ENCODE data around the gene SPTBN4.
"Not testable (repeated sequence)": the region's sequence is repeated elsewhere in the genome, so short reads cannot be mapped to it uniquely, and the experiment has no call there.

Gene SPTBN4

DNA sequence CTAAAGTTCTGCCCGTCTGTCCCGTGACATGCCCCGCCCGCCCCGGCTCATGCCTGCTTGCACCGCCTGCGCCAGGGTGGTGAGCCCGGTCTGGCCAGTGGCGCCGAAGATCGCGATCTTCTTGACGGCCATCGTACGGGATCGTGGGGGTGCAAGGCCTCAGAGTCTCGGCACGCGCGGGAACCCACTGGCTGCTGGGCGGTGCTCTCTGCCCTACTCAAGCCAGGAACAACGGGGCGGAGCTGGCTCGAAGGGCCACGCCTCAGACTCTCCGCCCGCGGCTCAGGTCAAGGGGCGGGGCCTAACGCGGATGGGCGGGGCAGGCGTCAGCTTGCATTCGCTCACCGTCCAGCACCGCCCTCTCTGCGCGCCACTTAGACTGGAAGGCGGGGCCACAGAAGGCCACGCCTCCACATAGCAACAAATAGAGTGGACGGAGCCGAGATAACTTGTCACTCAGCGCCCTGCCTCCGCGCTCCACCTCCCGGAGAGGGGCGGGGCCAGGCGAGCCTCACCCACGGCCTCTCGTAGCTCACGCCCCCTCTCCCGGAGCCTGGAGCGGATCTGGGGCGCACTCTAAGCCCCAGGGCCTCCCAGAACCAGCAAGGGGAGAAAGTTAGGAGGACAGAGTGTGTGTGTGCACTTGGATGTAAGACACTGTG lies 1.1 kb upstream of the SPTBN4 start, which contains the start of gene BLVRB:
Gene BLVRB, minus strand, starts transcription at position 189 of the 662 bp plus-strand sequence. Its CDS starts 57 bp downstream, at position 132.
- DNase-seq: peak; percentile 99 to 100

DNA sequence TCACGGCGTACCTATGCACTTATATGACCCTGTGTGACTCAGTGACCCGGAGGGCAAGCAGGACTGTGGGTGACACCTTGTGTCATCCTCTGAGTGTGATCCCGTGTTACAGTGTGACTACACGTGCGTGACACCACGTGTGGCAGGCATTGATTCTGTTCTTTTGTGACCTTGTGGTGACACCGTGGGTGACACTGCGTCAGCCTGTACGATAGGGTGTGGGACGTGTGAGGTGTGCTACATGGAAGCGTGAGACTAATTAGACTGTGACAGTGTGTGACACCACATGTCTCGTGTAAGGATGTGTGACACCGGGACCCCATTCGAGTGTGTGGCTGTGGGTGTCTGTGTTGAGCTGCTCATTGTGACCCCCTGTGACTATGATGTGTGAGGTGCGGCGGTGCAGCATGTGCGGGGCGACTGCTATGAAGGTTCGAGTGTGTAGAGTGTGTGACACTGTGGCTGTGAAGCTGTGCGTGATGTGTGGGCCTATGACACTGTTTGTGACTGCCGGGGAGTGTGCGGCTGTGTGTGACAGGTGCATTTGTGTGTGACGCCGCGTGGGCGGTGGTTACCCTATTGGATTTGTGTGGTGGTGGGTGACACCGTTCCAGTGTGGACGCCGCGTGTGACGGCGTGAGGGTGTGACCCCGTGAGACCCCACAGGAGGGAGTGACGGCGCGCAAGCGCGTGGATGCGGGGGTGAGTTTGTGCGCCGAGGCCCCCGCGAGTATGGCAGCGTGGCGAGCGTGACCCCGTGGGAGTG lies 399 bp upstream of the SPTBN4 start:
- DNase-seq: no peak

DNA sequence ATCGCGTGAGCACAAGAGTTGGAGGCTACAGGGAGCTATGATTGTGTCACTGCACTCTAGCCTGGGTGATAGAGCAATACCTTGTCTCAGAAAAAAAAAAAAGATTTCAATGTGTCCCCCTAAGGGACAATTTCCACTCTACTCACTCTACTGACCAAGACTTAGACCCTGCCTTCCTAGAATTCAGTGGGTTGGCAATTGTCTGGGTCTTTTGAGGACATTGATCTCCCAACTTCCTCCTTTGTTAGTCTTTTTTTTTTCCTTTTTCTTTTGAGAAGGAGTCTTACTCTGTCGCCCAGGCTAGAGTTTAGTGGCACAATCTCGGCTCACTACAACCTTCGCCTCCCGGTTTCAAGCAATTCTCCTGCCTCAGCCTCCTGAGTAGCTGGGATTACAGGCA lies 2.2 kb downstream of the SPTBN4 start:
- DNase-seq: no peak

DNA sequence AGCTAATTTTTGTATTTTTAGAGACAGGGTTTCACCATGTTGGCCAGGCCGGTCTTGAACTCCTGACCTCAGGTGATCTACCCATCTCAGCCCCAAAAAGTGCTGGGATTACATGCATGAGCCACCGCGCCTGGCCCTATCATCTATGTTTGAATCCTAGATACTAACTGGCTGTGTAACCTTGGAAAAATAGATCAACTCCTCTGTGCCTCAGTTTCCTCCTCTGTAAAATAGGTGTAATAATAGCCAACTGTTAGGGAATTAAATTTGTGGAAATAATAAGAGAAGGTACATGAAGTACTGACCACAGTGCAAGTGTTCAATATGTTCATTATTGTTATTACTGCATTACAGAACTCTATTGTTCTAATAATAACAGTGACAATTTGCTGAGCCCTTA lies 4.3 kb downstream of the SPTBN4 start:
- no peak for DNase-seq

DNA sequence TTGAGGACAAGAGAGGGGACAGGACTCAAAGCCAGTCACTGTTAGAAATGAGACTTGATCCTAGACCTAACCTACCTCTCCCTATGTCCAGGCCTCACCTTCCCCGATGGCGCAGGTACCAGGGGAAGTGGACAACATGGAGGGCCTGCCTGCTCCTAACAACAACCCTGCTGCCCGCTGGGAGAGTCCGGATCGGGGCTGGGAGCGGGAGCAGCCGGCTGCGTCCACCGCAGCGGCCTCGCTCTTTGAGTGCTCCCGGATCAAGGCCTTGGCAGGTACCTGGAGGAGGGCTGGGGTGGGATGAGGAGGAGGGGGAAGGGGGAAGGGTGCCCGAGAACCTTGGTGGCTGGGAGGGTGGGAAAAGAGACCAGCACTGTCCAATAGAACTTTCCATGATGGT lies 5.7 kb downstream of the SPTBN4 start:
- no peak for DNase-seq

DNA sequence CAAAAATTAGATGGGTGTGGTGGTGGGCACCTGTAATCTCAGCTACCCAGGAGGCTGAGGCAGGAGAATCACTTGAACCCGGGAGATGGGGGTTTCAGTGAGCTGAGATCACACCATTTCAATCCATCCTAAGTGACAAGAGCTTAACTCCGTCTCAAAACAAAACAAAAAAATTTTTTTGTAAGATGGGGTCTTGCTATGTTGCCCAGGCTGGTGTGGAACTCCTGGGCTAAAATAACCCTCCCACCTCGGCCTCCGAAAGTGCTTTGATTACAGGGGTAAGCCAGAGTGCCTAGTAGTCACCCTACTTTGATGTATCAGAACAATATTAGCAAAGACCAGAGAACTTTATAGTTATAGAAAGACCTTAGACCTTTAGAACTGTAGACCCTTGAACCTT lies 7.9 kb downstream of the SPTBN4 start:
- DNase-seq: no peak

DNA sequence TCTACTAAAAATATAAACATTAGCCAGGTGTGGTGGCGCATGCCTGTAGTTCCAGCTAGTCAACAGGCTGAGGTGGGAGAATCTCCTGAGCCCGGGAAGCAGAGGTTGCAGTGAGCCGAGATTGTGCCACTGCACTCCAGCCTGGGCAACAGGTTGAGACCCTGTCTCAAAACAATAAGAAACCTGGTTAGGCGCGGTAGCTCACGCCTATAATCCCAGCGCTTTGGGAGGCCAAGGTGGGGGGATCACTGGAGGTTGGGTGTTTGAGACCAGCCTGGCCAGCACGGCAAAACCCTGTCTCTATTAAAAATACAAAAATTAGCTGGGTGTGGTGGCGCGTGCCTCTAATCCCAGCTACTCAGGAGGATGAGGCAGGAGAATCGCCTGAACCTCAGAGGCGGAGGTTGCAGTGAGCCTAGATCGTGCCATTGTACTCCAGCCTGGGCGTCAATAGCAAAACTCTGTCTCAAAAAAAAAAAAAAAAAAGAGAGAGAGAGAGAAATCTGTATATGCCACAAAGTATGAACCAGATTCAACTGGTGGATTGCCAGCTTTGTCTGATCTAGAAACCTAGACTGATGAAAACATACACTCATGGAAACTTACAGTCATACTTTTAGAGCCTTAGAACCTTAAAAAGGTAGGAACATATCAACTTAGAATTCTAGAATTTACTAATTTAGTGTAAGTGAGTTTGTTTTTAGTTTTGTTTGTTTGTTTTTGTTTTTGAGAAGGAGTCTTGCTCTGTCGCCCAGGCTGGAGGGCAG lies 9.3 kb downstream of the SPTBN4 start:
- not testable (repeated sequence) for DNase-seq

DNA sequence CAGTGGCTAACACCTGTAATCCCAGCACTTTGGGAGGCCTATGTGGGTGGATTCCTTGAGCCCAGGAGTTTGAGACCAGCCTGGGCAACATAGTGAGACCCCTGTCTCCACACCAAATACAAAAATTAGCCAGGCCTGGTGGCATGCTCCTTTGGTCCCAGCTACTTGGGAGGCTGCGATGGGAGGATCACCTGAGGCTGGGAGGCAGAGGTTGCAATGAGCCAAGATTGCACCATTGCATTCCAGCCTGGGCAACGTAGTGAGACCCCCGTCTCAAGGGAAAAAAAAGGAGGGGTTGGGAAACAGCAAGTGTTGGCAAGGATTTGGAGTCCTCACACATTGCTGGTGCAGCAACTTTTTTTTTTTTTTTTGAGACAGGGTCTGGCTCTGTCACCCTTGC lies 19.2 kb downstream of the SPTBN4 start:
- DNase-seq: no peak

DNA sequence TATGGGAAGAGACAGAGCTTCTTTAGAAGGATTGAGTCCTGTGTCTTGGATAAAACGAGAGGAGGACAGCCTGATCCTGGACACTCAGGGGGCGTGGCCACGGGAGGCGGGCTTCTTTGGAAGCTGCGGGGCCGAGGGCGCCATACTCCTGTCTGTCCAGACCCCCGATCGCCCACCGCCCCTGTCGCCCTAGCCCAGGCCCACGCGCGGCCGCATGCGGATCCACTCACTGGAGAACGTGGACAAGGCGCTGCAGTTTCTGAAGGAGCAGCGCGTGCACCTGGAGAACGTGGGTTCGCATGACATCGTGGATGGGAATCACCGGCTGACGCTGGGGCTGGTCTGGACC lies 23.1 kb downstream of the SPTBN4 start:
- no peak for DNase-seq

DNA sequence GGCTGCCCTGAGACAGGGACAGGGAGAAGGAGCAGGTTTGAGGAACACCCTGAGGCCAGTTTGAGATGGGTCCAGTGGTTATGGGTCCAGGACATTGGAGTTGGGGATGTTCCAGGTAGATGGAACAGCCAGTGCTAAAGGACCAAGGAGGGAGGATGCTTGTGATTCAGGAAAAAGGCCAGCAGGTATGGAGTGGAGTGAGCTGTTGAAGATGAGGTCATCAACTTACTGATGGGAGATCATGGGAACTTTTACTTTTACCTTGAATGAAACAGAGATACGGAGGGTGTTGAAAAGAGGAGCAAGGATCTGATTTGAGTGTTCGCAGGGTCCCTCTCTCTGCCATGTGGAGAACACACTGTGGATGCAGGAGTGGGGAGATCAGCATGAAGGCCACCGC lies 25.5 kb downstream of the SPTBN4 start:
- no peak for DNase-seq

DNA sequence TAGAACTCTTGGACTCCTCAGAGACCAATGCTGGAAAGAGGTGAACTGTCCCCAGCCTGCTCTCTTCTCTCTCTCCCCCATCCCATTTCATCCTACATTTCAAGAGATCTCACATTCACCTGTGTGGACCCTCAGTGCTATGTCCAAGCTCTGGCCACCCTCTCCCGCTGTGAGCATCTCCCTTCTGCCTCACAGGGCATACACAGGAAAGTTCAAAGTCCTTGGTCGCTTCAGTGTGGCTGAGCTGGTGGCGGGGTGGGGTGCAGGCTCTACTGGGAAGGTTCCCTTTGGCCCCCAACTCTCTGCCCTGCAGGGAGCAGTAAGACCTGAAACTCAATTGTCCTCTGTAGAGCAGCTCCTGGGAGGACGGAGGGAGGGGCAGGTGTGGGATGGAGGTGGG lies 27.0 kb downstream of the SPTBN4 start:
- DNase-seq: no peak

DNA sequence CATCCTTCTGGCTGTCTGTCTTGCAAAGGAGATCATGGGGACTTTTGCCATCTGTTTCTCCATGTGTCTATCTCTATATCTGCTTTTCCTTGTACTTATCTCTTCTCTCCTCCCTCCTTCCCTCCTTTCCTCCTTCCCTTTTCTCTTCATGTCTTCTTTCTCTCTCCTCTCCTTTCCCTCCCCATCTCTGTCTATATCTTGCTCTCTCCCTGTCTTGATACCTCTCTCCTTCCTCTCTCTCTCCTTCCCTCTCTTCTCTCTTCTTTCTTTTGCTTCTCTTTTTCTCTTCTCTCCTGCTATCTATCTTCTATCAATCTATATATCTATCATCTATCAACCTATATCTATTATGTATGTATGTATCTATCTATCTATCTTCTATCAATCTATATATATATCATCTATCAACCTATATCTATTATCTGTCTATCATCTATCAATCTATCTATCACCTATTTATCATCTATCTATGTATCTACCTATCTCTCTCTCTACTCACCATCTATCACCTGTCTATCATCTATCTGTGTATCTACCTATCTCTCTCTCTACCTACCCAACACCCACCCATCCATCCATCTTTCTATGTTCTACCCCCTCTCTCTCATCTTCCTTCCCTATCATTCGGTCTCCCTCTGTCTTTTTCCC lies 27.5 kb downstream of the SPTBN4 start:
- DNase-seq: no peak

DNA sequence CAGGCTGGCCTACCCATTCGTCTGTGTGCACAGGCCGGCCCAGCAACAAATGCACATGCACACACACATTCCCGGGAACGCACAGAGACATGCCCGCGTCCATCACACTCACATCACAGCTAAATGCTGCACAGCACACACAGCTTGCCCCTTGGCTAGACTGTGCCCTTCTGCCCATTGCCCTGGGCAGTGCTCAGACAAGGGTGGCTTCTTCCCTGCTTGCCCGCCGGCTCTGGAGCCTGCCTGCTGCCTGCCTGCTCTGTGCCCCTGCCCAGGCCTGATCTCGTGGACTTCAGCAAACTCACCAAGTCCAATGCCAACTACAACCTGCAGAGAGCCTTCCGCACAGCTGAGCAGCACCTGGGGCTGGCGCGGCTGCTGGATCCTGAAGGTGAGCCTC lies 30.4 kb downstream of the SPTBN4 start:
- no peak for DNase-seq

DNA sequence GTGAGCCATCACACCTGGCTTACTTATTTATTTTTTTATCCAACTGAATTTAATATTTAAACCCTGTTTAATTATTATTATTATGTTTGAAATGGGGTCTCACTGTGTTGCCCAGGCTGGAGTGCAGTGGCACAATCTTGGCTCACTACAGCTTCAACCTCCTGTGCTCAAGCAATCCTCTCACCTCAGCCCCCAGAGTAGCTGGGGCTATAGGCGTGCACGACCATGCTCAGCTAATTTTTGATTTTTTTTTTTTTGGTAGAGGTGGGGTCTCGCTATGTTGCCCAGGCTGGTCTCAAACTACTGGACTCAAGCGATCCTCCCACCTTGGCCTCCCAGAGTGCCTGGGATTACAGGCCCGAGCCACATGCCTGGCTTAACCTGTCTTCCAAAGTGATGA lies 32.5 kb downstream of the SPTBN4 start:
- no peak for DNase-seq

DNA sequence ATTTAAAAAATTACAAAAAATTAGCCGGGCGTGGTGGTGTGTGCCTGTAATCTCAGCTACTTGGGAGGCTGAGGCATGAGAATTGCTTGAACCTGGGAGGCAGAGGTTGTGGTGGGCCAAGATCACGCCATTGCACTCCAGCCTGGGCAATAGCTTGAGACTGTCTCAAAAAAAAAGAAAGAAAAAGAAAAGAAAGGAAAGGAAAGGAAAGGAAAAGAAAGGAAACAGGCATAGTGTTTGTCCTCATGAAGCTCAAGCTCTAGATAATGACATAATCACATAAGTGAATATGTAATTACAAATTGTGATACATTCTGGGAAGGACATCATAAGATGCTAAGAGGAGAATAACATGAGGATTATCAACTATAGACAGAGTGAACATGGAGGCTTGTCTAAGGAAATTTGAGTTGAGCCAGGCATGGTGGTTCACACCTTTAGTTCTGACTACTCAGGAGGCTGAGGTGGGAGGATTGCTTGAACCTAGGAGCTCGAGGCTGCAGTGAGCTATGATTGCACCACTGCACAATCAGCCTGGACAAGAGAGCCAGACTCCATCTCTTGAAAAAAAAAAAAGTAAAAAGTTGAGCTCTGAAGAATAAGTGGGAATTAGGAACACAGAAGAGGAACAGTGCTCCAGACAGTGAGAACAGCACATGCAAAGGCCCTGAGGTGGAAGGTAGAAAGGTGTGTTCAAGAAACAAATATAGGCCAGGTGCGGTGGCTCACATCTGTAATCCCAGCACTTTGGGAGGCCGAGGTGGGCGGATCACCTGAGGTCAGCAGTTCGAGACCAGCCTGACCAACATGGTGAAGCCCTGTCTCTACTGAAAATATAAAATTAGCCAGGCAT lies 34.1 kb downstream of the SPTBN4 start:
- DNase-seq: not testable (repeated sequence)

DNA sequence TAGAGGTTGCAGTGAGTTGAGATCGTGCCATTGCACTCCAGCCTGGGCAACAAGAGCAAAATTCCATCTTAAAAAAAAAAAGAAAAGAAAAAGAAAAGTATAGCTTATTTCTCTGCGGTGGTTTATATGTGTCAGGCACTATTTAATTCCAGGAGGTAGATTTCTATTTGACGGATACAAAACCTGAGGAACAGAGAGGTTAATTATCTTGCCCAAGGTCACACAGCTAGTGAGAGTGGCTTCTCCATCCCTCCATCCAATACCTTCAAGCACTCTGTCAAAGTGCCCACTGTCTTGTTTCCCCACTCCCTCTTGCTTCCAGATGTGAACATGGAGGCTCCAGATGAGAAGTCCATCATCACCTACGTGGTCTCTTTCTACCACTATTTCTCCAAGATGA lies 34.8 kb downstream of the SPTBN4 start:
- DNase-seq: no peak

DNA sequence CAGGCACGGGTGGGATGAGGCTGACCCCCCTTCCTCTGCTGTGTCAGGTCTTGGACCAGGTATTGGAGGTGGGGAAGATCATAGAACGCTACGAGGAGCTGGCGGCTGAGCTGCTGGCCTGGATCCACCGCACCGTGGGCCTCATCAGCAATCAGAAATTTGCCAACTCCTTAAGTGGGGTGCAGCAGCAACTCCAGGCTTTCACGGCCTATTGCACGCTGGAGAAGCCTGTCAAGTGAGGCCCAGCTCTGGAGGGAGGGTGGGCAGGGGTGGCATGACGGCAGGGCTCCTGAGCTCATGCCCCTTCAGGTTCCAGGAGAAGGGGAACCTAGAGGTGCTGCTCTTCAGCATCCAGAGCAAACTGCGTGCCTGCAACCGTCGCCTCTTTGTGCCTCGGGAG lies 35.3 kb downstream of the SPTBN4 start:
- no peak for DNase-seq

DNA sequence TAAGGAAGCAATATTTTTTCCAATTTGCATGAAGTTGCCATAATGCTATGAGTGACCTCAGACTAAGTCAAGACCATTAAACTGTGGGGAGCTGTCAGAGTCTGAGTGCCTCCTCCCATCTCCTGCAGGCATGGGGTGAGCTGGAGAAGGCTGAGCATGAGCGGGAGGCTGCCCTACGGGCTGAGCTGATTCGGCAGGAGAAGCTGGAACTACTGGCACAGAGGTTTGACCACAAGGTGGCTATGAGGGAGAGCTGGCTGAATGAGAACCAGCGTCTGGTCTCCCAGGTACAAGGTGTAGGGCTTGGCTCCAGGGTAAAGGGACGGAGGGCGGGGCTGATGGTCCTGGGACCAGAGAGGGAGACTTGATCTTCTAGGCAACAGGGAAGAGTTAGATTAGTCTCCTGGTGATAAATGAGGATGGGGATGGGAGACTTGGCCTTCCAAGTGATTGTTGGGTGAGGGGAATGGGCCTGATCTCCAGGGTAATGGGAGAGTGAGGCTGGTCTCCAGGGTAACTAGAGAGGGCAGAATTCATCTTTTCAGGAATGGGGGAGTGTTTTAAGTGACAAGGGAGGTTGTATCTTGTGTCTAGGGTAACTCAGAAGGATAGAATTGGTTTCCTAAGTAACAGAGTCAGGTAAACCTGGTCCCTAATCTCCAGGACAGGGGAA lies 36.0 kb downstream of the SPTBN4 start:
- DNase-seq: no peak

DNA sequence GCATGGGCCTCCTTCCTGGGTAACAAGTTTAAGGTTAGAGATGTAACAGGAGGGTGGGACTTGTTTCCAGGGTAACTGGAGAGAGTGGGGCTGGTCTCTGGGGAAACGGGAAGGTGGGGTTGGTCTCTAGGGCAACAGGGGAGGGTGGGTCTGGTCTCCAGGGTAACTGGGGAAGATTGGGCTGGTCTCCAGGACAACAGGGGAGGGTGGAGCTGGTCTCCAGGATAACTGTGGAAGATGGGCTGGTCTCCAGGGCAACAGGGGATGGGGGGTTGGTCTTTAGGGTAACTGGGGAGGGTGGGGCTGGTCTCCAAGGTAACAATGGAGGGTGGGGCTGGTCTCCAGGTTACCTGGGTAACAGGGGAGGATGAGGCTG lies 36.5 kb downstream of the SPTBN4 start:
- peak in 1 of 2 donors; percentile 12 for DNase-seq

DNA sequence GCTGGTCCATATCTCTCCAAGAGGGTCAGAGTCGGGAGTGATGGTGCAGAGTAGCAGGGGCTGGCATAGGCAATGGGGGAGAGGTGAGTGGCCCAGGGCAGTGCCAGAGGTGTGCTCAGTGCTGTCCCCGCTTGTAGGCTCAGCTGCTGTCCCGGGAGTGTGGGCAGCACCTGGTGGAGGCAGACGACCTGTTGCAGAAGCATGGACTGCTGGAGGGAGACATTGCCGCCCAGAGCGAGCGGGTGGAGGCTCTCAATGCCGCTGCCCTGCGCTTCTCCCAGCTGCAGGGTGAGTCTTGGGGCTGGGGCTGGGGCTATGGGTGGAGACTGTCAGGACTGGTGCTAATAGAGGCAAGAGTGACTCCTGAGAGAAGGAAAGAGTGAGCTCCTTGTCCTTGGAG lies 39.3 kb downstream of the SPTBN4 start:
- no peak for DNase-seq

DNA sequence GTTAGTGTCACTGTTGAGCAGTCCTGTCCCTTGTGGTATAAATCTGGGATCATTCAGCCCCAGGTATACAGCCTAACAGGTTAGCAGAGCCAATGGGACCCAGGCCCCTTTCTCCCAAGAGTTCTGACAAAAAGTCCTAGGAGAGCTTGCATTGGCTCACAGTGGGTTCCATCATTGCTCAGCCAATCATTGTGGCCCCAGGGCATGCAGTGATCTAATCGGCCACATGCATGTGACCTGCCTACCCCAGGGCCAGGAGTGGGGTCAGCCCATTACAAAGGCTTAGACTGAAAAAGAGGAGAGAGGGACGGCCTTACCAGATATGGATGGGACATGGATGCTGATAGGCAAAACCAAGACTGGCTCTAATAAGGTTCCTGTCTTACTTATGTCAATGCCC lies 41.1 kb downstream of the SPTBN4 start:
- DNase-seq: no peak

DNA sequence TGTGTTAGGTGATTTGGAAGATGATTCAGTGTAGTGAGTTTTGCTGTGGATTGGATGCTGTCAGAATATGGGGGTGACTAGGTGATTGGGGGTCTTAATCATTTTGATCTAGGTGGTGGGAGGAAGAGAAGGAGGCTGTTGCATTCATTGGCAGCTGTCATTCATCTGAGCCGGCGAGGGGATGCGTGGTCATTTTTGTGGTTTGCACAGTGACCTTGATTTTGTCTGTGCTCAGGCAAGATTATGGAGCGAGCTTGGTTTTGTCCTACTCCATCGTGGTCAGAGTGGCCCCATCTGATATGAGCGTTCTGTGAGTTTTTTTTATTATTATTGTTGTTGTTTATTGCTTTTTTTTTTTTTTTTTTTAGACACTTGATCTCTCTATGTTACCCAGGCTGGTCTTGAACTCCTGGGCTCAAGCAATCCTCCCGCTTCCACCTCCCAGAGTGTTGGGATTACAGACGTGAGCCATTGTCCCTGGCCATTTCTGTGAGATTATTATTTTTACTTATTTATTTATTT lies 42.0 kb downstream of the SPTBN4 start:
- no peak for DNase-seq

Data from hippocampal formation (tissue), 2 donors.